IPS-15b (cell line): Measurements from ENCODE around the gene CELA2B.
"Not testable (repeated sequence)": the region's sequence is repeated elsewhere in the genome, so short reads cannot be mapped to it uniquely, and the experiment has no call there.

Experiments
- H3K27me3 ChIP-seq: one replicate; pipeline ENCODE4 v1.6.1; 2013; ENCODE audit warnings: low read length; ENCODE audit not compliant: control insufficient read depth, insufficient read depth
- H3K36me3 ChIP-seq: one replicate; pipeline ENCODE4 v1.6.1; 2013; ENCODE audit warnings: low read length; ENCODE audit not compliant: control insufficient read depth, insufficient read depth
- H3K4me1 ChIP-seq: one replicate; pipeline ENCODE4 v1.6.1; 2013; ENCODE audit warnings: mild to moderate bottlenecking, low read length; ENCODE audit not compliant: control insufficient read depth, insufficient read depth
- H3K4me3 ChIP-seq: one replicate; pipeline ENCODE4 v1.5.1; 2013; ENCODE audit warnings: low read depth, low read length
- H3K9ac ChIP-seq: one replicate; pipeline ENCODE4 v1.6.1; 2013; ENCODE audit warnings: low read depth, mild to moderate bottlenecking, low read length
- H3K9me3 ChIP-seq: one replicate; pipeline ENCODE4 v1.6.1; 2013; ENCODE audit warnings: mild to moderate bottlenecking, low read length; ENCODE audit not compliant: control insufficient read depth, insufficient read depth

The CELA2B gene

DNA sequence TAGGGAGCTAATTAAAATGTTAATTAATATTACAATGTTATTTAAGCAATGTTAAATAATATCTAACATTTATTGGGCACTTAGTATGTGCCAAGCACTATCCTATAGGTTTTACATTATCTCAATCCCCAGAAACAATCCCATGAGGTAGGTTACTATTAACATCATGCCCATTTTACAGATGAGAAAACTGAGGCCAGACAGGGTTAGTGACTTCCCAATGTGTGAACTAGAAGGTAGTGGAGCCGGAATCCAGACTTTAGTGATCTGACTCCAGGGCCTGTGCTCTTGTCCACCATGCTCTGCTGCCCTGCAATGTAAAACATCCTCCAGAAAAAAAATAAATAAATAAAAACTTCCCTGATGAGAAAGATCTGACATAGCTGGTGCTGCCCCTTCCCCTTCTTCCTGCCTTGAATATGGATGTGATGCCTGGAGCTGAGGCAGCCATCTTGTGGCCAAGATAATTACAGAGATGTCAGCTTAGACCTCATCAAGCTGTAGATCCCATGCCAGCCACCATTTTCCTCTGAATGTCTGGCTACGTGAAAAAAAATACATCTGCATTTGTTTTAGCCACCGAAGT, 26.9 kb upstream of the CELA2B start:
- no peaks in the 10 kb centered on the region for H3K9me3 ChIP-seq

GRCh38 chr1:15449567-15449966, 26.3 kb upstream of the CELA2B start:
- H3K36me3 ChIP-seq: no peaks in the 10 kb centered on the region
- H3K9me3 ChIP-seq: no peaks in the 10 kb centered on the region
- no peaks in the 10 kb centered on the region for H3K4me1 ChIP-seq
- H3K9ac ChIP-seq: no peak overlapping the region
- no peaks in the 10 kb centered on the region for H3K27me3 ChIP-seq
- no peak overlapping the region for H3K4me3 ChIP-seq

More for the DNA sequence above, 26.9 kb upstream of the CELA2B start:
- Histone ChIP-seq H3K27me3 (no peaks in the 10 kb centered on the region), H3K4me1 (no peaks in the 10 kb centered on the region), H3K4me3 (no peak overlapping the region), H3K9ac (no peak overlapping the region), H3K36me3 (no peaks in the 10 kb centered on the region)

DNA sequence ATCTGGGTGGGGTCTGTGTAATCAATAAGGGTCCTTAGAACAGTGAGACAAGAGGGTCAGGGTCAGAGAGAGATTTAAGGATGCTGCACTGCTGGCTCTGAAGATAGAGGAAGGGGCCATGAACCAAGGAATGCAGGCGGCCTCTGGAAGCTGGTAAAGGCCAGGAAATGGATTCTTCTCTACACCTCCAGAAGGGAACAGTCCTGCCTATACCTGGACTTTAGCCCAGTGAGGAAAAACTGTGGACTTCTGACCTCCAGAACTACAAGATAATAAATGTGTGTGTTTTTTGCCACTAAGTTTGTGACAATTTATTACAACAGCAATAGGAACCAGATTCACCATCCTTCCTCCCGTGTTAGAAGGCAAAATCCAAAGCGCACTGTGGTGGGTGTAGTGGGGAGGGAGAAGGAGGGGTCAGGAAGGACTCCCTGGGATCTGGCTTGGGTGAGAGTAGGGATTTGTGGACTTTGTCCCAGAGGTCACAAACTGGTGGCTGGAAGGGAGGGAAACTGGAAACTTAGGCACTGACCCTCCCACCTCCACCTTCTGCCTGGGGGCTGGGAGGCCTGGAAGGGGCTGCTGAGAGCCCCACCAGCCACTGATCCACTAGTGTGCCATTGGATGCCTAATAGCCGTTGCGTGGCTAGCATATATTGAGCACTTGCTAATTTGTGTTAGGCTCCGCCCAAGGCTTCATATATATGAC, 24.7 kb upstream of the CELA2B start:
- H3K27me3 ChIP-seq: no peaks in the 10 kb centered on the region
- no peaks in the 10 kb centered on the region for H3K36me3 ChIP-seq
- no peak overlapping the region for H3K4me3 ChIP-seq
- no peaks in the 10 kb centered on the region for H3K4me1 ChIP-seq
- no peaks in the 10 kb centered on the region for H3K9me3 ChIP-seq
- no peak overlapping the region for H3K9ac ChIP-seq

- no peaks in the 10 kb centered on the region for H3K4me1 ChIP-seq
- H3K9me3 ChIP-seq: no peaks in the 10 kb centered on the region
- no peaks in the 10 kb centered on the region for H3K27me3 ChIP-seq
- no peak overlapping the region for H3K9ac ChIP-seq
- no peak overlapping the region for H3K4me3 ChIP-seq
- H3K36me3 ChIP-seq: no peaks in the 10 kb centered on the region
Observed at GRCh38 chr1:15452216-15452615, 23.7 kb upstream of the CELA2B start.

DNA sequence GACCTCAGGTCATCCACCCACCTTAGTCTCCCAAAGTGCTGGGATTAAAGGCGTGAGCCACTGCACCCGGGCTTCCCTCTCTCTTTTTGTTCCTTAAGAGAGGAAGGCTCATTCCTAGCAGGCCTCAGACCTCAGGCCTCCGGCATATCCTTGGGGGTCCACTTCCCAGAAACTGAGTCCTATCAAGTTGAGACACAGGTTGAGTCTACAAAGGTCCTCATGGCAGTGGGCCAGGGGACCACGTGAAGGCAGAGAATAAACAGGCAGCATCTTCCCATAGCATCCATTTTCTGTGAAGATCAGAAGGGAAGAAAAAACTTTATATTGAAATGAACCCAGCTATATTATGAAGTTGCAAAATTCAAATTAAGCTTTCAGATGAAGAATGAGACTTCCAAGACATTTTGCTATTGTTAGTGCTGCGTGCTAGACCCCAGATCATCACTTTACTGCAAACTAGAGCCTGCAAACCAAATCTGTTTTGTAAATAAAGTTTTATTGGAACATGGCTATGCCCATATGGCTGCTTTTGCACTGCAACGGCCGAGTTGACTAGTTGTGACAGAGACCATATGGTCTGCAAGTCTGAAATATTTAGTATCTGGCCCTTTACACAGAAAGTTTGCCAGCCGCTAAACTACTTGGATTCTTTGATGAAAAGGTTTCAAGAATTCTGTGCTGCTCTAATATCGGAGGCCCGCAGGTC, 22.9 kb upstream of the CELA2B start:
- Histone ChIP-seq H3K9me3 (no peaks in the 10 kb centered on the region), H3K27me3 (no peaks in the 10 kb centered on the region), H3K36me3 (no peaks in the 10 kb centered on the region), H3K9ac (no peak overlapping the region), H3K4me1 (no peaks in the 10 kb centered on the region), H3K4me3 (no peak overlapping the region)

- no peaks in the 10 kb centered on the region for H3K27me3 ChIP-seq
- H3K36me3 ChIP-seq: no peaks in the 10 kb centered on the region
- H3K9ac ChIP-seq: no peak overlapping the region
- no peak overlapping the region for H3K4me3 ChIP-seq
- H3K9me3 ChIP-seq: no peaks in the 10 kb centered on the region
- no peaks in the 10 kb centered on the region for H3K4me1 ChIP-seq
Observed at GRCh38 chr1:15453734-15454133, 22.2 kb upstream of the CELA2B start.

DNA sequence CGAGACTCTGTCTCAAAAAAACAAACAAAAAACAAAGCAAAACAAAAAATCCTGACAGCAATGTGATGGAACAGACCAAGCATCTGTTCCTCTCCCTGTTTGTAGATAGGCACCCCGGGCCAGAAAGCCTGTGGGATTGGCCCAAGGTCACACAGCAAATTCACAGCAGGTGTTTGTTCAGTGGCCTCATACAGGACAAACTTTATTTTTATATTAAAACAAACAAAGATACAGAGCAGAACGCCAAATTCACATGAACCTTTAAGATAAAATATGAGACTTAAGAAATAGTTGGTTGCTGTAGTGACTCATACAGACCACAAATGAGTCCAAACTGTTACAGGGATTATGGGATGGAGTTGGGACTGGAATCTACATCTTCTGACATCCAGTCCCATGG, 21.6 kb upstream of the CELA2B start:
- no peaks in the 10 kb centered on the region for H3K27me3 ChIP-seq
- H3K4me3 ChIP-seq: no peak overlapping the region
- no peaks in the 10 kb centered on the region for H3K36me3 ChIP-seq
- H3K9me3 ChIP-seq: no peaks in the 10 kb centered on the region
- no peaks in the 10 kb centered on the region for H3K4me1 ChIP-seq
- no peak overlapping the region for H3K9ac ChIP-seq

GRCh38 chr1:15455522-15455921, 20.4 kb upstream of the CELA2B start:
- H3K9me3 ChIP-seq: no peaks in the 10 kb centered on the region
- H3K36me3 ChIP-seq: no peaks in the 10 kb centered on the region
- no peaks in the 10 kb centered on the region for H3K27me3 ChIP-seq
- no peak overlapping the region for H3K9ac ChIP-seq
- no peak overlapping the region for H3K4me3 ChIP-seq
- H3K4me1 ChIP-seq: no peaks in the 10 kb centered on the region

DNA sequence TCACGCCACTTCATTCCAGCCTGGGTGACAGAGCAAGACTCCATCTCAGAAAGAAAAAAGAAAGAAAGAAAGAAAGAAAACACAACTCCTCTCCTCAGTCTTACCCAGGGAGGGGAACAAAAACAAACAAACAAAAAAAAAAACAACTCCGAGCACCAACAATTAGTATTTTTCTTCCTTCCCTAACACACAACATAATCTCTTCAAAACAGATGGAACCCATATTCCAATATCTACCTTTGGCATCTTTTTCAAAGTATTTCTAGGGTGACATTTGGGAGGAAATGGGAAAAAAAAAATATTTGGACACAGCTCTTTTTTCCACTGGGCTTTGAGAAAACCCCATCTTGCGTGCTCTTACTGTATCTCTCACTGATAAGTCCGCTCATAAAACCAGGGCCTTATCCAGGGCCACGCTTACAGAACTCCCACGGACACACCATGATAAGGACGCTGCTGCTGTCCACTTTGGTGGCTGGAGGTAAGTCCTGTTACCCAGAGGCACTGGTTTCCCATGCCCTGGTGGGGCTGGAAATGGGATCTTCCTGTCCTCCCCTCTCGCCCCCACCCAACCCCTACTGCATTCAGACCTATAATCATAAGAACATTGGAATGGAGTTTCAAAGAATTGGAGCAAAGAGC, 19.5 kb upstream of the CELA2B start, which contains the start of gene CELA2A:
CELA2A (plus strand) TSS at position 420 of the 642 bp plus-strand sequence; CDS start at position 442, 22 bp downstream.
- no peaks in the 10 kb centered on the region for H3K4me1 ChIP-seq
- H3K36me3 ChIP-seq: no peaks in the 10 kb centered on the region
- H3K9me3 ChIP-seq: no peaks in the 10 kb centered on the region
- H3K4me3 ChIP-seq: no peak within 1 kb of the TSS
- H3K9ac ChIP-seq: no peak within 1 kb of the TSS
- H3K27me3 ChIP-seq: no peaks in the 10 kb centered on the region

GRCh38 chr1:15457585-15457984, 18.3 kb upstream of the CELA2B start:
- Histone ChIP-seq H3K27me3 (no peaks in the 10 kb centered on the region), H3K9ac (no peak overlapping the region), H3K36me3 (no peaks in the 10 kb centered on the region), H3K4me1 (no peaks in the 10 kb centered on the region), H3K4me3 (no peak overlapping the region), H3K9me3 (no peaks in the 10 kb centered on the region)

- H3K36me3 ChIP-seq, H3K27me3 ChIP-seq, H3K9me3 ChIP-seq, H3K4me1 ChIP-seq, H3K4me3 ChIP-seq, H3K9ac ChIP-seq: not testable (repeated sequence)
Observed at GRCh38 chr1:15458388-15458787, 17.5 kb upstream of the CELA2B start.
